ENCODE results near the gene CA6.

GRCh38 chr1:8941906-8942305 lies 3.8 kb upstream of the CA6 start:
- TF ChIP-seq EZH2 (IDR thresholded peaks at IDR 0.05; ENCODE audit: insufficient read depth, poor library complexity, severe bottlenecking) (no peak), EZH2phosphoT487 (IDR thresholded peaks at IDR 0.05; ENCODE audit: insufficient read depth, low read depth) (no peak)
